Activated CD4-positive, alpha-beta T cell treated with anti-CD3 and anti-CD28 coated beads, Interleukin-2, amount 50 U/mL, for 16 hours (primary cell): ENCODE results near the gene PRKCE.
"Not testable (repeated sequence)": the region's sequence is repeated elsewhere in the genome, so short reads cannot be mapped to it uniquely, and the experiment has no call there.

ENCODE experiments used
- DNase-seq: peaks from one replicate; pipeline ENCODE4 v3.0.0-alpha.2; 2020

The PRKCE gene

GRCh38 chr2:45670646-45671045, 19.2 kb downstream of the PRKCE start:
- DNase-seq: no peak

- DNase-seq: no peak
Observed at GRCh38 chr2:45672138-45672537, 20.7 kb downstream of the PRKCE start.

- DNase-seq: no peak
Observed at GRCh38 chr2:45674035-45674816, 22.8 kb downstream of the PRKCE start.

DNA sequence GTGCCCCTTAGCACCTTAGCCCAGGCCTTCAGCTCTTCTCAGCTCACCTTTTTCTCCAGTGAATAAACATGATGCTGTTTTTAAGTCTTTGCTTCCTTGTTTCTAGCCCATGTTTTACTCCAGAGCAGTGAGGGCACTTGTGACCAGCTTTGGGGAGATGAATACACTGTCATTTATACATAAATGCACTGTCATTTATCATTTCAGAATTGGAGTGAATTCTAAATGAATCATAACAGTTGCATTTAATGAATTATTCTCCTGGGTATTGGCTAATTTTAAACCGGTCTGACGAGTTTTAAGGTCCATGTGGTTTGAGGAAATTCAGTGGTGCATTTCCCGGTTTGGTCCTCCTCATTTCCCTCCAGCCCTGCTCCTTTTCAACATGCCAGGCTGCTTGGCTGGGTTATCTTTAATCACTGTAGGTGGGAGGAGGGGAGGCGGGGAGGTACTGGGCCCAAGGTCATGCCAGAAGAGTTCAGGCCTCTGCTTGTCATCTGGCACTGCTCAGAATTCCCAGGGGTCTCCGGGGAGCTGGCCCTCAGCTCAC, 23.9 kb downstream of the PRKCE start:
- no peak for DNase-seq

DNA sequence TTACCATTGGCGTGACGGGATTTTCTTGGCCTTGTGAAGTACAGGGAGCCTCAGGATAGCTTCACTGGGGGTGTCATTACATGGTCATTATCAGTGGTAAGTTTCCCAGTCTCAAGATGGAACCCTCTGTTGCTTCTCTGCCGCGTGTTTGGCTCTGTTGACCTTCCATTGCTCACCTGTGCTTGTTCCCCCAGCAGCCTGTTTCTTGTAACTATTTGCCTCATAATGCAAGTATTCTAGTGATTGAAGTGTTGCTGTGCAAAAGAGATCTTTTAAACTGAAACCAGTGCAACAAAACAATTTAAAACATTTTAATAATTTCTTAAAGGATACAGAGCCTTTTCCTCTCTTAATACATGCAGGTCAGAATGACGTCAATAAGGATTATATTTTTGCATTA, 24.6 kb downstream of the PRKCE start:
- no peak for DNase-seq

- DNase-seq: no peak
Observed at GRCh38 chr2:45678791-45679348, 27.4 kb downstream of the PRKCE start.

DNA sequence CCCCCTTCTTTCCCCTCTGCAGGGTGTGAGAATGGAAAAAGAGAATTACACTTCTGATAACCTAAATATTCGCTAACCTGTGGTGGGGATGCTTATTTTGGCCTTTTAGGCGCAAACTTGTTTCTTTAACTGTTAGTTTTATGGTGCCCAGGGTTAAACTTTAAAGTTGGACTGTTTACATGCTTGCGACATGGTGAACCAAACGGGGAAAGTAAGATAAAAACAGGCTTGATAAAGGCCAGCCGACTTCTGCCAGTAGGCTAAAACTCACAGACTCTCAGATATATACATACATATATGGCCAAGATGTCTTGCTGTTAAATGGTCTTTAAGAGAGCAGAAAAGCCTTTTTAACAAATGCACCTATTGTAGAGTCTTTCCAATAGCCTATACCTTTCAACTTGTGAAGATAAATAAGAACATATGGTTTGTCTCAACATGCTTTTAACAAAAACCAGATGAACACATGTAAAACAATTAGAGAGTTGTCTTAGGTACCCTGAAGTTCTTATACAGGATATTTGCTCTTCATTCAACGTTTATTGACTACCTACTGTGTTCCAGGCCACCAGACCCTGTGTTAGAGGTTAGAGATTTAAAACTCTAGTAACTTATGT, 29.0 kb downstream of the PRKCE start:
- DNase-seq: no peak

- peak; percentile 32 for DNase-seq
Observed at GRCh38 chr2:45681675-45682074, 30.2 kb downstream of the PRKCE start.

DNA sequence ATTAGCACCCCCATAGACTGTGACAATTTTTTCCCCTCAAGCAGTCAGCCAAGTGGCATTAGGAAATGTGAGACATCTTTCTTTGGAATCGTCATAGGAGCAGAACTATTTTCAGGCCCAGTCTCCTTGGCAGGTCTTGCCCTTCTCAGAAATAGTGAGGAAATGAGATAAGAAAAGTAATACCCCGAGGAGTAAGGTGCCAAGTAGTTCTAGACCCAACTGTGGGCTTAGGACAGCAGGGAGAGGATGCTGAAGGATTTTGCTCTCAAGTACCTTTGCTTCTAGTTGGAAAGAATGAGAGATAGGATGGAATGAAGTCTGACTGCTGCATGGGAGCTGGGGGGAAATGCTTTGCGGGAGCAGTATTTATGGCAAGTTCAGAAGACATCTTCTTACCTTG, 31.8 kb downstream of the PRKCE start:
- DNase-seq: no peak

GRCh38 chr2:45684756-45685155, 33.3 kb downstream of the PRKCE start:
- no peak for DNase-seq

DNA sequence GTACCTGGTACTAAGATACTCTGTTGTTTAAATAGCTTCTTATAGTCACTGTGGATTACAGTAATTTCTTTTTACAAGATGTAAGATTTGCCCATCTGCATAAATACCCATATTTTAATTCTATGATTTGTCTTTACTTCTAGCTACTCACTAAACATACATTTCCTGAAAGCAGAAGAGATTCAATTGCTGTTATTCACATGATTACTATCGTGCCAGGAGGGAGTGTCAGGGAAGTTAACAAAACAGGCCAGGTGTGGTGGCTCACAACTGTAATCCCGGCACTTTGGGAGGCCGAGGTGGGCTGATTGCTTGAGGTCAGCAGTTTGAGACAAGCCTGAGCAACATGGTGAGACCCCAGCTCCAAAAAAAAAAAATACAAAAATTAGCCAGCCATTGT, 33.8 kb downstream of the PRKCE start:
- no peak for DNase-seq

DNA sequence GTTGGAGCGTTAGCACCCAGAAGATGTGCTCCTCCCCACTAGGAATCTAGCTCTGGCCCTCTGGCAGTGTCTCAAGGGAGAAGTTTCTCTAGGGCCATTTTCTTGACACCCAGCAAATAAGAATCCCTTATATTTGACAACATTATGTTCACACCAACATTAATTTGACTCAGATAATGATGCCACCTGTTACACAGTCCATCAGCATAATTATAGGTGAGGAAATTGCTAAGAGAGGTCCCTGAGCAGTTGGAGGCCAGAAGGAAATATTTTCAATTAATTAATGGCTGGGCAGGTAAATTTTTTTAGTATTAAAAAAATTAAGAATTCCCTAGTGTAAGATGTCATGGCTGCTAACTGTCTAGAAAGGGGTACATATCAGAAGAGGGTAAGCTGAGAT, 36.5 kb downstream of the PRKCE start:
- no peak for DNase-seq

DNA sequence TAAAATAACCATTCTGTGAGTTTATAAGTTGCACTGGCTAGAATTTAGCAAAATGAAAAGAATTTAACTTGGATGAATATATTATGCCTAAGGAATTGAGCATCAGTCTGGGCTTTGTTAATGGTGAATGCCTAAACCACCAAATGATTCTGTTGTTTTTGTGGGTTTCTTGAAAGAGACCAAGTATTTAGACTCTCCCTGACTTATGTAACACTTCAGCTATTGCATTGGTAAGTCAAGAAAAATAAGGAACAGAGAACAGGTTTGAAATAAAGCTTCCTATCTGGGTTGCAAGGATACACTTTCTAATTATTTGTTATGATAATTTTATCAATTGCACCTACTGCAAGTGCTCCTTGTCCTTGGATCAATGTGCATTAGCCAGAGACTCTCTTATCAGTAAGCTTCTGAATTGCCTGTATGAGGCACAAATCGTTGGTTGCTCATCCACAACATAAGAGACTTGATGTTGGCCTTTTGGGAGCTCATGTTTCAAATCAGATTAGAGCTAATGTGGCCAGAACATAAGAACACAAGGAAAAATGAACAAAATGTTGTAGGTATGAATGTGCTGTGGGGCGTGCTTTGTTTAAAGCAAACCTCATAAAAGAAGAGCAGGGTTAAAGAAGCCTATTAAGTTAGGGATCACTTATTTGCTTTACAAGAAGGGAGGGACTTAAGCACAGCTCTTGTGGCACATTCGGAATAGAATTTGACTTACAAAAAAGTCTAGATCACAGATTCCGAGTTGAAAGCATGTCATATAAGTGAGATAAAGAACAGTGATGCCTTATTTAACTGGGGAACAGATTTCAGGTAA, 37.2 kb downstream of the PRKCE start:
- DNase-seq: no peak

GRCh38 chr2:45690231-45690630, 38.8 kb downstream of the PRKCE start:
- no peak for DNase-seq

- DNase-seq: no peak
Observed at GRCh38 chr2:45691171-45691999, 39.9 kb downstream of the PRKCE start.

GRCh38 chr2:45692566-45692965, 41.1 kb downstream of the PRKCE start:
- no peak for DNase-seq

DNA sequence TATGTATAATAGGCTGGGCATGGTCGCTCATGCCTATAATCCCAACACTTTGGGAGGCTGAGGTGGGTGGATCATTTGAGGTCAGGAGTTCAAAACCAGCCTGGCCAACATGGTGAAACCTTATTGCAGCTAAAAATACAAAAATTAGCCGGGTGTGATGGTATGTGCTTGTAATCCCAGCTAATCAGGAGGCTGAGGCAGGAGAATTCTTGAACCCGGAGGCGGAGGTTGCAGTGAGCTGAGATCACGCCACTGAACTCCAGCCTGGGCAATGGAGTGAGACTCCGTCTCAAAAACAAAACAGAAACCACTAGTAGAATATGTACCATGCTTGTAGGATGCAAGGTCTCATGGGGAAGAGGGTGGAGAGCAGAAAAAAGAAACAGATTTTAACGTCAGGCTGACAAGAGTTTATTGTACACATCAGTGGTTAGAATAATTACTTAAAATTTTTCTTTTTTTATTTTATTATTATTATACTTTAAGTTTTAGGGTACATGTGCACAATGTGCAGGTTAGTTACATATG, 44.1 kb downstream of the PRKCE start:
- not testable (repeated sequence) for DNase-seq

- DNase-seq: no peak
Observed at GRCh38 chr2:45696708-45697107, 45.2 kb downstream of the PRKCE start.

GRCh38 chr2:45697190-45697589, 45.7 kb downstream of the PRKCE start:
- no peak for DNase-seq

- no peak for DNase-seq
Observed at GRCh38 chr2:45698554-45698953, 47.1 kb downstream of the PRKCE start.

GRCh38 chr2:45699032-45699658, 47.7 kb downstream of the PRKCE start:
- peak; percentile 27 for DNase-seq
